Glutamatergic neuron (in vitro differentiated cells): Measurements from ENCODE around the gene EXOC6B. TPM values are rescaled to one million over a fixed set of nuclear protein-coding genes. Genes with fewer than 3 reads are reported as not detected.

Source experiments
- DNase-seq: peaks from one replicate; pipeline ENCODE4 v3.0.0; 2022
- H3K27ac Mint-ChIP-seq: one replicate; pipeline ENCODE4 v1.8.0; 2020; ENCODE audit warnings: mild to moderate bottlenecking, mixed read lengths, inconsistent platforms; ENCODE audit not compliant: unreplicated experiment
- H3K27me3 Mint-ChIP-seq: one replicate; pipeline ENCODE4 v1.8.0; 2020; ENCODE audit warnings: mild to moderate bottlenecking, moderate library complexity, mixed read lengths, inconsistent platforms; ENCODE audit not compliant: unreplicated experiment
- H3K36me3 Mint-ChIP-seq: one replicate; pipeline ENCODE4 v1.8.0; 2020; ENCODE audit warnings: mild to moderate bottlenecking, mixed read lengths, inconsistent platforms; ENCODE audit not compliant: unreplicated experiment
- H3K4me1 Mint-ChIP-seq: one replicate; pipeline ENCODE4 v1.8.0; 2020; ENCODE audit warnings: mild to moderate bottlenecking, low read depth, mixed read lengths, inconsistent platforms; ENCODE audit not compliant: unreplicated experiment
- H3K4me3 Mint-ChIP-seq: one replicate; pipeline ENCODE4 v1.8.0; 2020; ENCODE audit warnings: mild to moderate bottlenecking, mixed read lengths, inconsistent platforms; ENCODE audit not compliant: unreplicated experiment
- H3K9me3 Mint-ChIP-seq: one replicate; pipeline ENCODE4 v1.8.0; 2020; ENCODE audit warnings: mild to moderate bottlenecking, moderate library complexity, mixed read lengths, inconsistent platforms; ENCODE audit not compliant: unreplicated experiment
- CTCF ChIP-seq: fragments of 200-600 bp; sonication (generic); IDR thresholded peaks from one replicate; pipeline ENCODE4 v1.5.0; 2021; ENCODE audit not compliant: partially characterized antibody, unreplicated experiment
- total RNA-seq: library from RNA; stranded (reverse); fragmentation: NEBNext Ultra II Directional; extraction: Animal tissue kit (Norgen Biotek cat#: 25700); gene quantifications from one replicate; pipeline ENCODE4 v1.2.1, GENCODE V29; 2021; ENCODE audit not compliant: unreplicated experiment

EXOC6B gene
- total RNA-seq, 1 donor from 2014 or later: 34.5 TPM

GRCh38 chr2:72340665-72341064 is 485.2 kb downstream of the EXOC6B start:
- TF ChIP-seq CTCF: no peak
- no peaks in the 10 kb centered on the region for H3K27me3 Mint-ChIP-seq
- no peak overlapping the region for H3K4me3 Mint-ChIP-seq
- H3K9me3 Mint-ChIP-seq: peaks cover 6% of the 10 kb centered on the region
- H3K4me1 Mint-ChIP-seq: peaks cover 3% of the 10 kb centered on the region
- no peak for DNase-seq
- peaks cover 17% of the 10 kb centered on the region for H3K36me3 Mint-ChIP-seq
- no peak overlapping the region for H3K27ac Mint-ChIP-seq

- no peak overlapping the region for H3K4me3 Mint-ChIP-seq
- H3K27me3 Mint-ChIP-seq: no peaks in the 10 kb centered on the region
- peaks cover 4% of the 10 kb centered on the region for H3K36me3 Mint-ChIP-seq
- peaks cover 3% of the 10 kb centered on the region for H3K4me1 Mint-ChIP-seq
- H3K27ac Mint-ChIP-seq: no peak overlapping the region
- peaks cover 2% of the 10 kb centered on the region for H3K9me3 Mint-ChIP-seq
- TF ChIP-seq CTCF: no peak
- DNase-seq: no peak
These were observed 487.8 kb downstream of the EXOC6B start for GRCh38 chr2:72338076-72338475.

- DNase-seq: no peak
- Mint-ChIP-seq H3K4me3 (no peak overlapping the region), H3K27me3 (no peaks in the 10 kb centered on the region)
These were observed 493.1 kb downstream of the EXOC6B start for GRCh38 chr2:72332720-72333119.

GRCh38 chr2:72330652-72331051 is 495.2 kb downstream of the EXOC6B start:
- no peaks in the 10 kb centered on the region for H3K27me3 Mint-ChIP-seq
- no peak overlapping the region for H3K4me3 Mint-ChIP-seq
- TF ChIP-seq CTCF: no peak
- no peak for DNase-seq
- H3K9me3 Mint-ChIP-seq: no peaks in the 10 kb centered on the region
- H3K36me3 Mint-ChIP-seq: no peaks in the 10 kb centered on the region
- no peaks in the 10 kb centered on the region for H3K4me1 Mint-ChIP-seq
- no peak overlapping the region for H3K27ac Mint-ChIP-seq

More at GRCh38 chr2:72332720-72333119, 493.1 kb downstream of the EXOC6B start:
- Mint-ChIP-seq H3K9me3 (no peaks in the 10 kb centered on the region), H3K36me3 (no peaks in the 10 kb centered on the region), H3K4me1 (no peaks in the 10 kb centered on the region), H3K27ac (no peak overlapping the region)
- TF ChIP-seq CTCF: no peak

GRCh38 chr2:72326759-72327158 is 499.1 kb downstream of the EXOC6B start:
- DNase-seq: no peak
- H3K27me3 Mint-ChIP-seq: no peaks in the 10 kb centered on the region
- H3K4me1 Mint-ChIP-seq: no peaks in the 10 kb centered on the region
- H3K27ac Mint-ChIP-seq: no peak overlapping the region
- H3K36me3 Mint-ChIP-seq: no peaks in the 10 kb centered on the region
- peaks cover 2% of the 10 kb centered on the region for H3K9me3 Mint-ChIP-seq
- no peak overlapping the region for H3K4me3 Mint-ChIP-seq
- TF ChIP-seq CTCF: no peak
